Trophoblast cell (in vitro differentiated cells and primary cell): Measurements from ENCODE around the gene MED12L.

Experiments used
- DNase-seq, 2 donors: peaks; one replicate each; pipeline ENCODE4 v3.0.0-alpha.2; 2016
- H2AFZ ChIP-seq: 2 replicates; pipeline ENCODE4 v1.6.1; 2013; ENCODE audit warnings: low read length, moderate library complexity, mild to moderate bottlenecking; ENCODE audit not compliant: insufficient read depth, poor library complexity
- H2AK5ac ChIP-seq: 2 replicates; pipeline ENCODE4 v1.6.1; 2013; ENCODE audit warnings: mild to moderate bottlenecking, low read length
- H2BK120ac ChIP-seq: 2 replicates; pipeline ENCODE4 v1.6.1; 2013; ENCODE audit warnings: low read length, mild to moderate bottlenecking, moderate library complexity; ENCODE audit not compliant: insufficient read depth, poor library complexity
- H2BK12ac ChIP-seq: 2 replicates; pipeline ENCODE4 v1.6.1; 2013; ENCODE audit warnings: mild to moderate bottlenecking, low read length, moderate library complexity
- H2BK5ac ChIP-seq: 2 replicates; pipeline ENCODE4 v1.6.1; 2013; ENCODE audit warnings: low read length, low read depth, moderate library complexity, mild to moderate bottlenecking; ENCODE audit not compliant: poor library complexity
- H3K14ac ChIP-seq: 2 replicates; pipeline ENCODE4 v1.6.1; 2013; ENCODE audit warnings: mild to moderate bottlenecking, low read length
- H3K18ac ChIP-seq: 2 replicates; pipeline ENCODE4 v1.6.1; 2013; ENCODE audit warnings: mild to moderate bottlenecking, low read length
- H3K23ac ChIP-seq: 2 replicates; pipeline ENCODE4 v1.6.1; 2013; ENCODE audit warnings: low read length
- H3K27ac ChIP-seq: 2 replicates; pipeline ENCODE4 v1.5.1; 2013; ENCODE audit warnings: low read depth, mild to moderate bottlenecking, inconsistent platforms, low read length, moderate library complexity
- H3K27me3 ChIP-seq: 2 replicates; pipeline ENCODE4 v1.6.1; 2013; ENCODE audit warnings: inconsistent platforms, mild to moderate bottlenecking, low read length, moderate library complexity; ENCODE audit not compliant: insufficient read depth
- H3K36me3 ChIP-seq, 2 experiments: 1 replicate in 1 of 2; 2 replicates in 1 of 2; pipeline ENCODE4 v1.6.1; 2013; ENCODE audit warnings: low read length in 2 of 2, mild to moderate bottlenecking in 2 of 2, moderate library complexity in 1 of 2; ENCODE audit not compliant: insufficient read depth in 2 of 2, control insufficient read depth in 1 of 2
- H3K4ac ChIP-seq: 2 replicates; pipeline ENCODE4 v1.6.1; 2013; ENCODE audit warnings: low read depth, mild to moderate bottlenecking, low read length, moderate library complexity
- H3K4me1 ChIP-seq, 2 experiments: 1 replicate in 1 of 2; 2 replicates in 1 of 2; pipeline ENCODE4 v1.6.1; 2013; ENCODE audit warnings: low read length in 2 of 2, mild to moderate bottlenecking in 2 of 2, moderate library complexity in 1 of 2; ENCODE audit not compliant: insufficient read depth in 2 of 2, control insufficient read depth in 1 of 2
- H3K4me2 ChIP-seq: 2 replicates; pipeline ENCODE4 v1.6.1; 2013; ENCODE audit warnings: inconsistent platforms, mild to moderate bottlenecking, low read length, moderate library complexity
- H3K4me3 ChIP-seq: 2 replicates; pipeline ENCODE4 v1.5.1; 2013; ENCODE audit warnings: mild to moderate bottlenecking, low read depth, low read length, inconsistent platforms
- H3K79me1 ChIP-seq: one replicate; pipeline ENCODE4 v1.6.1; 2013; ENCODE audit warnings: low read length
- H3K79me2 ChIP-seq: 2 replicates; pipeline ENCODE4 v1.6.1; 2013; ENCODE audit warnings: low read length, mild to moderate bottlenecking; ENCODE audit not compliant: control insufficient read depth, insufficient read depth, poor library complexity
- H3K9ac ChIP-seq: 2 replicates; pipeline ENCODE4 v1.6.1; 2013; ENCODE audit warnings: mild to moderate bottlenecking, low read length
- H3K9me3 ChIP-seq: 2 replicates; pipeline ENCODE4 v1.6.1; 2013; ENCODE audit warnings: low read depth, mild to moderate bottlenecking, control low read depth, inconsistent platforms, low read length; ENCODE audit not compliant: insufficient read depth
- H4K12ac ChIP-seq: 2 replicates; pipeline ENCODE4 v1.6.1; 2013; ENCODE audit warnings: low read depth, mild to moderate bottlenecking, low read length, moderate library complexity
- H4K8ac ChIP-seq: 2 replicates; pipeline ENCODE4 v1.6.1; 2013; ENCODE audit warnings: low read depth, mild to moderate bottlenecking, low read length, moderate library complexity
- H4K91ac ChIP-seq: one replicate; pipeline ENCODE4 v1.6.1; 2013; ENCODE audit warnings: low read depth, mild to moderate bottlenecking, low read length, moderate library complexity
- WGBS: extraction: QIAGEN DNeasy Blood & Tissue Kit; methylation state at CpG from one replicate; pipeline ENCODE4 v1.1.7; 2013; ENCODE audit warnings: missing lambda C conversion rate; ENCODE audit not compliant: insufficient read length, insufficient coverage; ENCODE audit errors: extremely low coverage; 5-methylcytosine and 5-hydroxymethylcytosine counted together

The MED12L gene

GRCh38 chr3:151331696-151332095 lies 246.2 kb downstream of the MED12L start:
- Histone ChIP-seq H2BK5ac (no peak overlapping the region), H3K23ac (no peak overlapping the region), H3K4me1 (no peaks in the 10 kb centered on the region), H3K14ac (no peak overlapping the region), H3K27ac (no peak overlapping the region), H4K91ac (no peak overlapping the region), H3K4me2 (no peak overlapping the region), H4K12ac (no peak overlapping the region), H3K27me3 (no peaks in the 10 kb centered on the region), H3K9me3 (no peaks in the 10 kb centered on the region), H3K79me2 (no peaks in the 10 kb centered on the region), H3K79me1 (no peaks in the 10 kb centered on the region), H3K36me3 (no peaks in the 10 kb centered on the region), H3K9ac (no peak overlapping the region), H4K8ac (no peak overlapping the region), H2AK5ac (no peak overlapping the region), H2BK120ac (no peak overlapping the region), H2AFZ (no peak overlapping the region), H3K4ac (no peak overlapping the region), H2BK12ac (no peak overlapping the region), H3K4me3 (no peak overlapping the region), H3K18ac (no peak overlapping the region)
- no peak for DNase-seq
- no CpG with 5 or more reads among the region's 2 CpGs for WGBS

- no peak overlapping the region for H3K14ac ChIP-seq
- no peak for DNase-seq
- H3K4ac ChIP-seq, result no peak overlapping the region
- no peaks in the 10 kb centered on the region for H3K79me1 ChIP-seq
- peaks cover 0 to 1% of the 10 kb centered on the region in 2 experiments for H3K36me3 ChIP-seq
- no peaks in the 10 kb centered on the region for H3K79me2 ChIP-seq
- H2BK120ac ChIP-seq, result no peak overlapping the region
- H3K18ac ChIP-seq, result no peak overlapping the region
- H4K8ac ChIP-seq, result no peak overlapping the region
- no peak overlapping the region for H3K4me2 ChIP-seq
- H3K4me1 ChIP-seq, result no peaks in the 10 kb centered on the region
- H4K12ac ChIP-seq, result no peak overlapping the region
- no peak overlapping the region for H3K23ac ChIP-seq
- no peak overlapping the region for H3K4me3 ChIP-seq
- no peaks in the 10 kb centered on the region for H3K27me3 ChIP-seq
- H3K27ac ChIP-seq, result no peak overlapping the region
- H2BK12ac ChIP-seq, result no peak overlapping the region
- H3K9me3 ChIP-seq, result no peaks in the 10 kb centered on the region
- H2BK5ac ChIP-seq, result no peak overlapping the region
- no peak overlapping the region for H2AFZ ChIP-seq
- H3K9ac ChIP-seq, result no peak overlapping the region
- no peak overlapping the region for H2AK5ac ChIP-seq
- WGBS, result no CpG with 5 or more reads among the region's 2 CpGs
- no peak overlapping the region for H4K91ac ChIP-seq
These were observed 260.4 kb downstream of the MED12L start for GRCh38 chr3:151345859-151346258.

- WGBS, result no CpG with 5 or more reads among the region's 3 CpGs
- Histone ChIP-seq H2BK12ac (no peak overlapping the region), H3K79me1 (no peaks in the 10 kb centered on the region), H4K91ac (no peak overlapping the region), H2BK120ac (no peak overlapping the region), H3K4me2 (no peak overlapping the region), H3K9me3 (no peaks in the 10 kb centered on the region), H3K18ac (no peak overlapping the region), H3K4ac (no peak overlapping the region), H4K8ac (no peak overlapping the region), H2AFZ (no peak overlapping the region), H3K36me3 (peaks cover 0 to 1% of the 10 kb centered on the region in 2 experiments), H3K27me3 (no peaks in the 10 kb centered on the region), H3K23ac (no peak overlapping the region), H3K4me1 (no peaks in the 10 kb centered on the region), H2BK5ac (no peak overlapping the region), H3K9ac (no peak overlapping the region), H4K12ac (no peak overlapping the region), H3K4me3 (no peak overlapping the region), H3K79me2 (no peaks in the 10 kb centered on the region), H3K27ac (no peak overlapping the region), H3K14ac (no peak overlapping the region), H2AK5ac (no peak overlapping the region)
- DNase-seq, result no peak
These were observed 260.8 kb downstream of the MED12L start for GRCh38 chr3:151346292-151346691.

GRCh38 chr3:151347432-151347831 lies 262.0 kb downstream of the MED12L start:
- Histone ChIP-seq H3K79me2 (no peaks in the 10 kb centered on the region), H3K9me3 (no peaks in the 10 kb centered on the region), H2BK5ac (no peak overlapping the region), H2AFZ (no peak overlapping the region), H2BK120ac (no peak overlapping the region), H2AK5ac (no peak overlapping the region), H4K91ac (no peak overlapping the region), H3K79me1 (no peaks in the 10 kb centered on the region), H3K4ac (no peak overlapping the region), H3K23ac (no peak overlapping the region), H3K4me3 (no peak overlapping the region), H3K14ac (no peak overlapping the region), H4K12ac (no peak overlapping the region), H3K18ac (no peak overlapping the region), H3K9ac (no peak overlapping the region), H3K27me3 (no peaks in the 10 kb centered on the region), H3K4me1 (no peaks in the 10 kb centered on the region), H3K4me2 (no peak overlapping the region), H3K36me3 (peaks cover 0 to 1% of the 10 kb centered on the region in 2 experiments), H4K8ac (no peak overlapping the region), H3K27ac (no peak overlapping the region), H2BK12ac (no peak overlapping the region)
- no peak for DNase-seq
- WGBS, result no CpG with 5 or more reads among the region's 6 CpGs
